IMR-90 (cell line): ENCODE measurements around the gene PCCA. TPM values are rescaled to one million over a fixed set of nuclear protein-coding genes. Genes with fewer than 3 reads are reported as not detected.
"Not testable (repeated sequence)": the region's sequence is repeated elsewhere in the genome, so short reads cannot be mapped to it uniquely, and the experiment has no call there.

Source experiments
- ATAC-seq: fragments of 200-7000 bp; cut with Tn5 transposase; 2 replicates; pipeline ENCODE4 v1.9.1; 2020; ENCODE audit warnings: low read depth, mild to moderate bottlenecking, moderate library complexity
- BruUV-seq: library from RNA; stranded (reverse); fragments of 400-500 nt; replicated peaks from 2 replicates; lab custom pipeline; 2021; lab: Mats Ljungman, UMichigan
- CTCF ChIA-PET: fragments of 300-600 bp; formaldehyde crosslinking; extraction: SDS; loops from one replicate; lab custom pipeline; 2021; ENCODE audit warnings: antibody characterized with exemption; lab: Yijun Ruan, JAX
- POLR2A ChIA-PET: fragments of 300-600 bp; sonication (Branson Sonifier 250); formaldehyde crosslinking; loops from one replicate; lab custom pipeline; 2022; ENCODE audit warnings: antibody characterized with exemption; ENCODE audit not compliant: unreplicated experiment; lab: Charles Lee
- DNase-seq: peaks from one replicate; pipeline ENCODE4 v3.0.0; 2013
- H2AFZ ChIP-seq: replicated peaks from 2 replicates; pipeline ENCODE3; 2013; ENCODE audit warnings: low read length, mild to moderate bottlenecking; ENCODE audit not compliant: poor library complexity
- H2AK5ac ChIP-seq: 2 replicates; pipeline ENCODE4 v1.6.1; 2013; ENCODE audit warnings: low read depth, low read length, inconsistent platforms
- H2AK9ac ChIP-seq: replicated peaks from 2 replicates; pipeline ENCODE3; 2013; ENCODE audit warnings: mild to moderate bottlenecking, low read depth, low read length, moderate library complexity; ENCODE audit not compliant: poor library complexity
- H2BK120ac ChIP-seq: 2 replicates; pipeline ENCODE4 v1.6.1; 2013; ENCODE audit warnings: low read depth, low read length, inconsistent platforms
- H2BK15ac ChIP-seq: 3 replicates; pipeline ENCODE4 v1.6.1; 2013; ENCODE audit warnings: low read depth, low read length, inconsistent platforms
- H2BK20ac ChIP-seq: 2 replicates; pipeline ENCODE4 v1.6.1; 2013; ENCODE audit warnings: low read depth, mild to moderate bottlenecking, inconsistent platforms, low read length, moderate library complexity
- H2BK5ac ChIP-seq: 2 replicates; pipeline ENCODE4 v1.6.1; 2013; ENCODE audit warnings: mild to moderate bottlenecking, low read depth, low read length, inconsistent platforms; ENCODE audit not compliant: poor library complexity, severe bottlenecking
- H3K14ac ChIP-seq: replicated peaks from 2 replicates; pipeline ENCODE4 v1.6.1; 2013; ENCODE audit warnings: low read depth, low read length, inconsistent platforms
- H3K18ac ChIP-seq: 2 replicates; pipeline ENCODE4 v1.6.1; 2013; ENCODE audit warnings: low read depth, low read length, control low read depth
- H3K23ac ChIP-seq: 2 replicates; pipeline ENCODE4 v1.6.1; 2013; ENCODE audit warnings: low read depth, low read length, inconsistent platforms
- H3K27ac ChIP-seq: 2 replicates; pipeline ENCODE4 v1.5.1; 2013; ENCODE audit warnings: mild to moderate bottlenecking, control low read depth, low read length; ENCODE audit not compliant: insufficient read depth
- H3K27me3 ChIP-seq: 2 replicates; pipeline ENCODE4 v1.6.1; 2013; ENCODE audit warnings: low read length; ENCODE audit not compliant: control insufficient read depth, insufficient read depth
- H3K36me3 ChIP-seq: 2 replicates; pipeline ENCODE4 v1.6.1; 2013; ENCODE audit warnings: low read length, mixed read lengths; ENCODE audit not compliant: control insufficient read depth, insufficient read depth
- H3K4ac ChIP-seq: 2 replicates; pipeline ENCODE4 v1.6.1; 2013; ENCODE audit warnings: low read depth, low read length, inconsistent platforms
- H3K4me1 ChIP-seq: 2 replicates; pipeline ENCODE4 v1.6.1; 2013; ENCODE audit warnings: low read length, mixed read lengths; ENCODE audit not compliant: control insufficient read depth, insufficient read depth
- H3K4me2 ChIP-seq: 2 replicates; pipeline ENCODE4 v1.6.1; 2013; ENCODE audit warnings: low read depth, mild to moderate bottlenecking, control low read depth, low read length, moderate library complexity
- H3K4me3 ChIP-seq: 2 replicates; pipeline ENCODE4 v1.5.1; 2013; ENCODE audit warnings: low read depth, mild to moderate bottlenecking, control low read depth, low read length, moderate library complexity; ENCODE audit not compliant: insufficient read depth
- H3K56ac ChIP-seq: 2 replicates; pipeline ENCODE4 v1.6.1; 2013; ENCODE audit warnings: low read length, inconsistent platforms; ENCODE audit not compliant: insufficient read depth; ENCODE audit errors: extremely low read depth
- H3K79me1 ChIP-seq, 2 experiments: 2 replicates each; pipeline ENCODE4 v1.6.1; 2013; ENCODE audit warnings: low read length in 2 of 2, inconsistent platforms in 1 of 2, low read depth in 1 of 2
- H3K9ac ChIP-seq: 2 replicates; pipeline ENCODE4 v1.6.1; 2013; ENCODE audit warnings: low read depth, low read length, control low read depth
- H3K9me1 ChIP-seq: 2 replicates; pipeline ENCODE4 v1.6.1; 2013; ENCODE audit warnings: low read length, inconsistent platforms; ENCODE audit not compliant: insufficient read depth
- H3K9me3 ChIP-seq: 2 replicates; pipeline ENCODE4 v1.6.1; 2013; ENCODE audit warnings: low read length; ENCODE audit not compliant: control insufficient read depth, insufficient read depth
- H4K20me1 ChIP-seq: 2 replicates; pipeline ENCODE4 v1.6.1; 2013; ENCODE audit warnings: low read length, inconsistent platforms; ENCODE audit not compliant: insufficient read depth
- H4K5ac ChIP-seq: 2 replicates; pipeline ENCODE4 v1.6.1; 2013; ENCODE audit warnings: mild to moderate bottlenecking, low read depth, low read length, control low read depth
- H4K8ac ChIP-seq, 2 experiments: 2 replicates each; pipeline ENCODE4 v1.6.1; 2013; ENCODE audit warnings: low read depth in 2 of 2, low read length in 2 of 2, control low read depth in 1 of 2, inconsistent platforms in 1 of 2
- H4K91ac ChIP-seq: 2 replicates; pipeline ENCODE4 v1.6.1; 2013; ENCODE audit warnings: low read depth, low read length, inconsistent platforms; ENCODE audit not compliant: insufficient read depth
- WGBS, 2 experiments: methylation state at CpG; one replicate each; pipeline versions ENCODE4 v1.1.5 to v1.1.7; 2013; ENCODE audit warnings: missing lambda C conversion rate in 2 of 2; ENCODE audit not compliant: insufficient read length in 1 of 2; ENCODE audit errors: extremely low coverage in 2 of 2; 5-methylcytosine and 5-hydroxymethylcytosine counted together
- dilution Hi-C: fragments of 300-500 bp; cut with HindIII; formaldehyde crosslinking; loops from one replicate; pipeline ENCODE4 v1.14.3; 2018; ENCODE audit warnings: low sequenced_read_pairs; ENCODE audit not compliant: unreplicated experiment
- in situ Hi-C: fragments of 300-500 bp; cut with MboI; formaldehyde crosslinking; loops from 3 replicates; pipeline ENCODE4 v1.14.3; 2019; ENCODE audit warnings: low sequenced_read_pairs, inconsistent platforms, mixed read lengths
- intact Hi-C: fragments of 100-400 bp; cut with micrococcal nuclease; formaldehyde crosslinking; loops from 2 replicates; pipeline ENCODE4 v1.10.0; 2022
- polyA plus RNA-seq, 3 experiments: library from polyadenylated mRNA; depleted of rRNA; stranded (reverse); fragments of >200 nt; gene quantifications; 2 replicates each; pipeline ENCODE4 v1.2.3, GENCODE V29; 2012; ENCODE audit warnings: low replicate concordance in 1 of 3
- total RNA-seq: library from RNA; depleted of rRNA; stranded (reverse); fragments of >200 nt; gene quantifications from 2 replicates; pipeline ENCODE4 v1.2.3, GENCODE V29; 2012

The PCCA gene
- total and polyA plus RNA-seq, 2 of the 4 experiments (the other 2 are of a cell fraction), result 7.6 to 24.0 TPM

DNA sequence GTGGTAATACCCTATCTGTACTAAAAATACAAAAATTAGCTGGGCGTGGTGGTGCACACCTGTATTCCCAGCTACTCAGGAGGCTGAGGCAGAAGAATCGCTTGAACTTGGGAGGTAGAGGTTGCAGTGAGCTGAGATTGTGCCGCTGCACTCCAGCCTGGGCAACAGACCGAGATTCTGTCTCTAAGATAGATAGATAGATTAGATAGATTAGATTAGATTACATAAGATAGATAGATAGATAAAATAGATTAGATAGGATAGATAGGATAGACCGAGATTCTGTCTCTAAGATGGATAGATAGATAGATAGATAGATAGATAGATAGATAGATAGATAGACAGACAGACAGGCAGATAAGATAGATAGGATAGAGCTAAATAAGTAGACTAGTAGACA lies 435.8 kb downstream of the PCCA start:
- ATAC-seq, H3K4me1 ChIP-seq, CTCF ChIA-PET: not testable (repeated sequence)

More for the DNA sequence above, 435.8 kb downstream of the PCCA start:
- DNase-seq, H3K23ac ChIP-seq, H3K36me3 ChIP-seq, H2BK15ac ChIP-seq, H2AK5ac ChIP-seq, H4K20me1 ChIP-seq, H3K9me3 ChIP-seq, H3K14ac ChIP-seq, H2BK5ac ChIP-seq, H3K18ac ChIP-seq, H3K27ac ChIP-seq, H3K9me1 ChIP-seq, intact Hi-C loops, dilution Hi-C loops, H3K27me3 ChIP-seq, H4K8ac ChIP-seq, H3K56ac ChIP-seq, H2BK20ac ChIP-seq, H2AK9ac ChIP-seq, H2BK120ac ChIP-seq, H4K91ac ChIP-seq, H4K5ac ChIP-seq, H2AFZ ChIP-seq, H3K4me2 ChIP-seq, H3K4me3 ChIP-seq, H3K9ac ChIP-seq, H3K79me1 ChIP-seq, in situ Hi-C loops, H3K4ac ChIP-seq, BruUV-seq: not testable (repeated sequence)
- WGBS, 2 experiments, result 100% methylated on average over 1 of the region's 5 CpGs; no CpG with 5 or more reads in 1 of the 2 experiments
- POLR2A ChIA-PET, result interaction anchor here (0.6 kb wide), 1 partner anchor 489 kb away, joined by 8 read pairs; no protein-coding TSS in a partner anchor
